Right cardiac atrium (tissue), 5 donors: ENCODE data around the gene ZNF518A. TPM values are rescaled to one million over a fixed set of nuclear protein-coding genes. Genes with fewer than 3 reads are reported as not detected.

Experiments used
- ATAC-seq, 2 donors: fragments of 200-7000 bp; cut with Tn5 transposase; one replicate each; pipeline versions ENCODE4 v1.8.0 to v1.9.1; 2020; ENCODE audit warnings: moderate library complexity in 2 of 2, mild to moderate bottlenecking in 1 of 2
- DNase-seq, 3 donors: peaks; one replicate each; pipeline ENCODE4 v3.0.0-alpha.2; 2020
- H3K27ac ChIP-seq: one replicate; pipeline ENCODE4 v1.5.1; 2013; ENCODE audit warnings: mild to moderate bottlenecking, low read length, control low read depth, moderate library complexity
- H3K27me3 ChIP-seq: one replicate; pipeline ENCODE4 v1.6.1; 2013; ENCODE audit not compliant: control insufficient read depth, insufficient read depth
- H3K4me1 ChIP-seq: one replicate; pipeline ENCODE4 v1.6.1; 2013; ENCODE audit warnings: low read length; ENCODE audit not compliant: control insufficient read depth, insufficient read depth
- H3K4me3 ChIP-seq: one replicate; pipeline ENCODE4 v1.5.1; 2013; ENCODE audit warnings: low read length, control low read depth
- H3K9me3 ChIP-seq: one replicate; pipeline ENCODE4 v1.6.1; 2013; ENCODE audit warnings: low read length; ENCODE audit not compliant: control insufficient read depth
- WGBS: extraction: QIAGEN DNeasy Blood & Tissue Kit; methylation state at CpG from one replicate; pipeline ENCODE4 v1.1.7; 2013; 5-methylcytosine and 5-hydroxymethylcytosine counted together
- intact Hi-C, 4 donors: fragments of 100-400 bp; cut with DNase I; formaldehyde crosslinking; loops; one replicate each; pipeline versions ENCODE4 v1.11.0 to v1.14.0; 2022 to 2023
- polyA plus RNA-seq: library from polyadenylated mRNA; stranded (reverse); fragments of 200-250 nt; gene quantifications from one replicate; pipeline ENCODE4 v1.2.3, GENCODE V29; 2013
- total RNA-seq, 4 donors: library from RNA; stranded (reverse); fragmentation: NEBNext Ultra II Directional; extraction: Animal tissue kit (Norgen Biotek cat#: 25700); gene quantifications; one replicate each; pipeline ENCODE4 v1.2.1, GENCODE V29; 2021
- donor health status: healthy with polysubstance abuse.
- donor health status: DM: no; HTN: yes; CAD: no.
- donor health status: DM: no; HTN: no; CAD: no.
- donor health status: DM: no; HTN: yes; CAD: no; lungs with severe emphysema.
- donor health status: DM: yes; HTN: yes; CAD: no.

ZNF518A gene
- total and polyA plus RNA-seq, 5 donors, result 2.7 to 13.7 (median 13.2) TPM

- no peaks in the 10 kb centered on the region for H3K9me3 ChIP-seq
- WGBS, result 38% methylated on average over 1 of the region's 1 CpG
- H3K4me1 ChIP-seq, result no peaks in the 10 kb centered on the region
- H3K27ac ChIP-seq, result no peak overlapping the region
- H3K27me3 ChIP-seq, result no peaks in the 10 kb centered on the region
- intact Hi-C loops, result no loop called here
- DNase-seq (no peak), ATAC-seq (no peak)
- H3K4me3 ChIP-seq, result no peak overlapping the region
Measured at GRCh38 chr10:96201525-96201924, 71.4 kb downstream of the ZNF518A start.

GRCh38 chr10:96205580-96205979 lies 75.5 kb downstream of the ZNF518A start:
- Histone ChIP-seq H3K4me3 (no peak overlapping the region), H3K9me3 (no peaks in the 10 kb centered on the region), H3K27me3 (no peaks in the 10 kb centered on the region), H3K27ac (no peak overlapping the region), H3K4me1 (no peaks in the 10 kb centered on the region)
- DNase-seq (no peak), ATAC-seq (no peak)
- WGBS, result 90% methylated on average over 1 of the region's 1 CpG
- intact Hi-C loops, result no loop called here

- ATAC-seq, result no peak
- intact Hi-C loops, result no loop called here
- no peaks in the 10 kb centered on the region for H3K9me3 ChIP-seq
- no peak overlapping the region for H3K27ac ChIP-seq
- no peak for DNase-seq
- WGBS, result 79% methylated on average over 2 of the region's 2 CpGs
- H3K4me3 ChIP-seq, result no peak overlapping the region
- no peaks in the 10 kb centered on the region for H3K27me3 ChIP-seq
- H3K4me1 ChIP-seq, result no peaks in the 10 kb centered on the region
Measured at GRCh38 chr10:96208271-96208670, 78.2 kb downstream of the ZNF518A start.

- Histone ChIP-seq H3K4me1 (no peaks in the 10 kb centered on the region), H3K27me3 (no peaks in the 10 kb centered on the region), H3K9me3 (no peaks in the 10 kb centered on the region), H3K4me3 (no peak overlapping the region), H3K27ac (no peak overlapping the region)
- no peak for ATAC-seq
- DNase-seq, result no peak
- 71% methylated on average over 5 of the region's 5 CpGs for WGBS
- intact Hi-C loops, result no loop called here
Measured at GRCh38 chr10:96208946-96209345, 78.8 kb downstream of the ZNF518A start.

- Histone ChIP-seq H3K4me1 (no peaks in the 10 kb centered on the region), H3K27me3 (no peaks in the 10 kb centered on the region), H3K9me3 (no peaks in the 10 kb centered on the region), H3K27ac (no peak overlapping the region), H3K4me3 (no peak overlapping the region)
- intact Hi-C loops, result no loop called here
- no peak for ATAC-seq
- no peak for DNase-seq
Measured at GRCh38 chr10:96211764-96212163, 81.7 kb downstream of the ZNF518A start.

- WGBS, result 92% methylated on average over 1 of the region's 1 CpG
- Histone ChIP-seq H3K9me3 (no peaks in the 10 kb centered on the region), H3K4me3 (no peak overlapping the region), H3K27me3 (no peaks in the 10 kb centered on the region), H3K27ac (no peak overlapping the region), H3K4me1 (no peaks in the 10 kb centered on the region)
- no peak for DNase-seq
- intact Hi-C loops, result no loop called here
- ATAC-seq, result no peak
Measured at GRCh38 chr10:96212911-96213310, 82.8 kb downstream of the ZNF518A start.

Other genes with a start within 250 kb of the ZNF518A start
- gene CC2D2B, start 222.3 kb upstream of the ZNF518A start, total RNA-seq, result 1 to 10 TPM; 1.0 to 3.0 (median 1.8) TPM
- gene CC2D2B, start 222.3 kb upstream of the ZNF518A start, polyA plus RNA-seq, result 0.77 TPM
- gene CCNJ, start 86.7 kb upstream of the ZNF518A start, total RNA-seq, result 1 to 10 TPM; 2.9 to 3.9 (median 3.3) TPM
- gene CCNJ, start 86.7 kb upstream of the ZNF518A start, polyA plus RNA-seq, result 1.8 TPM
- 1 to 10 TPM; 1.4 to 2.1 (median 1.7) TPM for gene BLNK, start 141.3 kb downstream of the ZNF518A start, total RNA-seq
- gene BLNK, start 141.3 kb downstream of the ZNF518A start, polyA plus RNA-seq, result 0.59 TPM
- not detected for gene DNTT, start 174.1 kb downstream of the ZNF518A start, total RNA-seq
- not detected for gene DNTT, start 174.1 kb downstream of the ZNF518A start, polyA plus RNA-seq
- gene OPALIN, start 228.7 kb downstream of the ZNF518A start, total RNA-seq, result not detected
- not detected for gene OPALIN, start 228.7 kb downstream of the ZNF518A start, polyA plus RNA-seq